G401.6 (cell line): ENCODE results near the gene TBCD.

Source experiments
- FAIRE-seq: peaks from 2 replicates; lab custom pipeline; 2012; peaks lifted over from hg19 to GRCh38; lab: Jason Lieb, UNC

The TBCD gene

DNA sequence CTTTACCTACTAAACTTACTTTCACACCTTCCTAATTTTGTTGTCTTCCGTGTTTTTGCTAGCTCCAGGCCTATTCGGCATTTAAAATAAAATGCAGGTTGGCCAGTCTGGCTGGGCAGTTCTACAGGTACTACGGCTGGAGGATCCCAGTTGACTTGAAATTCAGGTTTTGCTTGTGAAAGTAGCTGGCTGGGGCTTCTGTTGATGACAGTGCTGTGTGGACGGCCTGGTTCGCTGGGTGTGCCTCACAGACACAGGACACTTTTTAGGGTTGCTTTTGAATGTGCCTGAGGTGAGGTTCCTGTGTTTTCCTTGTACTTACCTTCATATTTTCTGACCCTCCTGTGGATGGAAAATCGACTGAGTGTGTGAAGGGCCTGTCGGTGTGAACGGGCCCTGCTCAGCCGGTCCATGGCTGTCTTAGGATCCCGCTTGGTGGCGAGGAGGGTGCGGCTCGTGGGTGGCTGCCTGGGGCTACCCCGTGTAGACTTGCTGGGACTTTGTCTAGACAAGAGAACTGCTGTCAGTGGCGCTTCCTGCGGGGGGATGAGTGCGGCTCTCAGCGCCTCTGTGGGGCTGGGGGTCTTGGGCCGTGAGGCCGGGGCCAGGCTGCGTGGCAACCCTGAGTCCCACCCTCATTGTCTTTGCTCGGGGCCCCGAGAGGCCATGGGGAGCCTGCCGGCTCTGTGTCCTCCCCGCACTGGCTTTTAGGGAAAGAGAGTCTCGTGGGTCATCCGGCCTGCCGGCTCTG is 106.7 kb downstream of the TBCD start:
- no peak for FAIRE-seq

DNA sequence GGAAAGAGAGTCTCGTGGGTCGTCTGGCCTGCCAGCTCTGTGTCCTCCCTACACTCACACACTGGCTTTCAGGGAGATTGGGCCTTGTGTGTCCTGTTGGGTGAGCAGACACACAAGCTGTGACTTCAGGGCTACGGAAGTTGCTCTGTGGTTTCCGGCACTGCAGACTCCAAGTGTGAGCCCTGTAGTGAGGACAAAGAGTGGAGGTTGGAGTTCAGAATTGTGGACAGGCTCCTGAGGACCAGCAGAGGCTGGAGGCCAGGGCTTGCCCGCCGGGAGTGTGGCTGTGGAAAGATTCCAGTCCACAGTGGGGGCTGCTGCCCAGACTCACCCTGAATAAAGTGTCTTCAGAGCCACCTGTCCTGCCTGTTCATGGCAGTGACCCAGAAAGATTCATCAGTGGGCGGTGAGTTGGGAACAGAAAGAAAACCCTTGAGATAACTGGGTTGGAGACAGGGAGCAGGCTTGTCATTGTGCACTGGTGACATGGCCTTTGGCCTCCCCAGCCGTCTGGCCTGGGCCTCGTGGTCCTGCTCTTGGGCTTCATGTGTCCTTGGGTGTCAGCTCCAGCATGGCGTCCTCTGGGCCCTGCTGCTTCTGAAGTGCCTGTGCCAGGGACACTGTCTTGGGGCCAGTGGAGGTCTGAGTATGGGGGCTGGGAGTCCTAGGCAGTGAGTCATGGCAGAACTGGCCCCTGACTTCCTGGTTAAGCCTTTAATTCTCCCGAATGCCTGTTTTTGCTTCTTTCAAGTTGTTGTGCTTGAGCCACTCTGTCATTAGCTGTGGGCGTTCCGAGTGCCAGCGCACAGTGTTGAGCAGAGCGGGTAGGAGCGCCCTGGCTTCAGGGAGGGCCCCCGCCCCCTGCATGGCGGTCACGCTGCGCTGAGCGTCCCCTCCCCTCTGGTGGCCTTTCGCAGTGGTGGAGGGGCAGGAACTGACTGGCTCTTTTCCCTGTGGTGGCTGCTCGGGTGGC is 107.9 kb downstream of the TBCD start:
- no peak for FAIRE-seq

DNA sequence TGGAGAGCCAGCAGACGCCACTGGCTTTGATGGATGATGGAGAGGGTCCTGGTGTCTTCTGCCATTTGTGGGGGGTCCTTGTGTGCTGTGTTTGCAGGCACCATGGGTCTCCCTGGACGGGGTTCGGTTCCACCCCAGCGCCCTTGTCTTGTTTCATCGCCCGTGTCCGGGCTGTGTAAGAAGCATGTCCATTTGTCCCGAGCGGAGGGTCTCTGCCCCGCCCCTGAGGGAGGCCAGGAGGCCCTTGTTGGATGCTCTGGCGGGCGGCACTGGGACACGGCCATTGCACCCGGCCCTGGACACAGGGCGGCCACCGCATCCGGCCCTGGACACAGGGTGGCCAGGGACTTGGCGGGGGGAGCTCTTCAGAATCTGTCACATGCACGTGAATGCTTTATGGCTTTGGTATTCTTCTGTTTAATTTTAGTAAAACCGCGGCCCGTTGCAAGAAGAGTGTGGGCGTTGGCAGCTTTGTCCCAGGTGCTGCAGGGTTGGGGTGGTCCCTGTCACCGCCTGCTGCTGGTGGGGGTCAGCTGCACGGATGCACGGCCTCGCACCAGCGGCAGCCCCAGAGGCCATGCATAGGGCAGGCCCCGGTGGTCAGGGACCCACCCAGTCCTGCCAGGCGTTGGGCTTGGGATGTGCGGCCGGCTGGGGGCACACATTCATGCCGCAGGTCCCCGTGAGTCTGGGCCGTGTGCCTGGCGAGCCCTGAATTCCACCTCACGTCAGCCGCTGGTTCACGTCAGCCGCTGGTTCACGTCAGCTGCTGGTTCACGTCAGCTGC is 108.9 kb downstream of the TBCD start:
- FAIRE-seq: no peak

DNA sequence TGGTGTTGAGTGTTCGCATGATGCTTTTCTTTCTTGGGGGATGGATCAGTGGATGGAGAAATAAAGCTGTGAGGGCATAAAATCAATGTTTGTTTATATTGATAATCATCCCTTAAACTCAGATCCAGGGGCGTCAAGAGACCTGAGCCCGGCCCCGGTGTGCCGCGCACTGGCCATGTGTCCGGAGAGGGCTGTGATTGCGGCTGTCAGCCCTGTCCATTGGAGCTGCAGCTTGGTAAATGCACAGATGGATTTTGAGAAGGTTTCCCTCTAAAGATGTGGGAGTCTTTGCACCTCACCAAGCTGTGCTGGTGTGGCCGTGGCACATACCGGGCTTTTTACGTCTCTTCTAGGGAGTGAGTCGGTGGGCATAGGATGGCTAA is 109.5 kb downstream of the TBCD start:
- no peak for FAIRE-seq

DNA sequence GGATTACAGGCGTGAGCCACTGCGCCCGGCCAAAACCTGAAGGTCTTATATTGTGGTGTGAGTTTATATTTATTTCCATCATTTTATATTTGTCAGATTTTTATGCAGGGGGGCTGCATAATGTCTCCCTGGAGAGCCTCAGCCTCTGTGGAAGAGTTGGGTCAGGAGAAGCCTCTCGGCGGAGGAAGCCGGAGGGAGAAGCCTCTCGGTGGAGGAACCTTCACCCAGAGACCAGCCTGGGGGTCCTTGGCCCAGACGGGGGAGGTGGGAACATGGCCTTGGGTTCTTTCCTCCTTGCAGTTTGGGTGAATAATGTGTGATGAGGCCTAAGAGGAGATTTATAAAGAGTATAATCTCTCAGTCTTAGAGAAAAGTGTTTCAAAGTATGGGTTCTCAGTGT is 110.3 kb downstream of the TBCD start:
- no peak for FAIRE-seq

DNA sequence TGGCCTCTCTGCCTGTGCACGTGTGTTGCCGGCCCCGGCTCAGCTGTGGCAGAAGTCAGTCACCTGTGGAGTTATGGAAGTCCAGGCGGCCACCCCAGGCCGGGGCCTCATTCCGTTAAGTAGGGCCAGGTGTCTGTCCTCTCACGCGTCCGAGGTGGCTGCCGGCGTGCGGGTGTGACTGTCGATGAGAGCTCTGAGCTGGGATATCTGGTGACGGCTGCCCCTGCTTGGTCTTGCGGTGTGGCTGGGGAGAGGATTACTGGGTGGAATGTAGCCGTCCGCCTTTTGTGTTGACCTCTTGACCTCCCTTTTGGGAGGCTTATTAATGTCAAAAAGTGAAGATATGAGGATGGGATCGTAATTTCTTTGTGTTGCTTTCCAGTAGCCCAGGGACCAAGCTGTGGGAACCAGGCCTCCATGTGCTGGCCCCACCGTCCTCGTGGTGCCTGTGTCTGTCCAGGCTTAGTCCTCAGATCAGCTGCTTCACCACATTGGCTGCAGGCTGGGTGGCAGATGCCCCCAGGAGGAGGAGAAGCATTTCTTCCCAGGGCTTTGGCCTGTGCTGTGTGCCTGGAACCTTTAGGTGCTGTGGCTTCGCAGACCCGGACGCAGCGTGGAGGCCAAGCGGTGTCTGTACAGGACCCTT is 111.0 kb downstream of the TBCD start:
- no peak for FAIRE-seq

DNA sequence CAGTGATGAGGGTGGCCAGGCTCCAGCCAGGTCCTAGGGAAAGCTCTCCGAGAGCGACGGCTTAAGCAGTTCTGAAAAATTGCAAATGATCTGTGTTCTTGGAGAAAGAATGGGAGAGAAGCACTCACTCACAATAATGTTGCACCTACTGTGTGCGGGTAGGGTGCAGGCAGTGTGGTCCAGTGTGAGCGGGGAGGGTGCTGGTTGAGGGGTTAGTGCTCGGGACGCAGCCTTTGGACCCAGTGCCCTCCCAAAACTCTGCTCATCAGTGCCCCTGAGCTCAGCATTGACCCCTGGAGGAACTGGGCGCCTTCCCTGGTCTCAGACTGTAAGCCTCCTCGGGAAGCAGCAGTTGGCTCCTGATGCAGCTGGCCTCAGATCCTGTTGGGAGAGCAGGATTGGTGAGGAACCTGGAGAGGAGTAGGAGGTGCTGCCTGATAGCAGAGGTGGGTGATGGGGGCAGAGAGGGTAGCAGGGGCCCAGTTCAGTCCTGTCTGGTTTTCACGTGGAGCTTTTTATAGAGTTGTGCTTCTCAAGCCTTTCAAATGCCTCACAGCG is 111.6 kb downstream of the TBCD start:
- FAIRE-seq: no peak

DNA sequence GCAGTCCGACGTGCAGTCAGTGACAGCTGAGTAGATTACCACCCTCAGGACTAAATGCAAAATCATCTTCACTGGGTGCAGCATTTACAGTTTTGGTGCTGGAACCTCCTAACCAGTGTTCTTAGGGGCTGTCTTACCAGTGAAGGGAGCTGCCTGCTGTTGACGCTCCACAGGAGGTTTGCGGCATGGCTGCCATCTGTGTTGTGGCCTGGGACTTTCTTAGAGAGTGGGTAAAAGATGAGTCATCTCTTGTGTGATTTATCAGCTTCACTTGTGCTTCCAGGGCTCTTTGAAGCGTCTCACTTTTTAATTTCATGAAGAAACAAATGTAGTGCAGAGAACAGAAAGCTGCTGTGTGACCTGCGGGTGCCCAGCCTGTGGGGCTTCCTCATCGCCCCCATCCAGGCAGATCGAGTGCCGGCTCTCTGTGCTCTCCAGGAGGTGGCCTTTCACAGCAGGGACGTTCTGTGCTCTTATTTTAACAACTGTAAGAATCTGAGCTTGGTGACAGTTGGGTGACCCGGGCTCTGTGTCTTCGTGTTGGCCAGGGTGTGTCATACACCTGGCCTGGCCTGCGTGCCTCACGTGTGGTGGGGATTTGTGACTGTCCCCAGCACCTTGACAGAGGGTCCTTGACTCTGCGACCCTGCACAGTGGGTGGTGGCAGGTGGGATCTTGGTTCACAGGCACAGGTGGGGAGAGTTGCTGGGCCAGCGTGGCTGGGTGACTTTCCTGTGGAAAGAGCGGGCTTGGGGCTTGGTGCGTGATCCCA is 112.3 kb downstream of the TBCD start:
- no peak for FAIRE-seq

DNA sequence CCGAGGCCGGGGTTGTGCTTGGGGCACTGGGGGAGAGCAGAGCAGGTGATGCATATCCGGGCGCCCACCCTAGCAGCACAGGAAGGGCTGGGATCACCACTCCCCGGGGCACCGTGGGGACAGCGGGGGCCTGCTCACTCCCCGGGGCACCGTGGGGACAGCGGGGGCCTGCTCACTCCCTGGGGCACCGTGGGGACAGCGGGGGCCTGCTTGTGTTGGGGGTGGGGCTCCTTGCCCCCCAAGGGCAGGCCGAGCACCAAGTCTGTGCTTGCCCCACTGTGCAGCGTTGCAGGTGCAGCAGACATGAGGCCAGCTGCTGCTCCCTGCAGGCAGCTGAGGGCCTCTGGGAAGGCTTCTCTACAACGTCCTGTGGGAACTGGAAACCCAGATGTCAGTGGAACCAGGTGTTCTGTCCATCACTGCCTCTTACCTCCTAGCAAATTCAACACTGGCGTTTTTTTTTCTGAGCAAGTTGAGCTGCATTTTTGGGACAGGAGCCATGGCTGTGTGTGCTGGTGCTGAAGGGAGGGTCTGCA is 112.9 kb downstream of the TBCD start:
- FAIRE-seq: no peak

DNA sequence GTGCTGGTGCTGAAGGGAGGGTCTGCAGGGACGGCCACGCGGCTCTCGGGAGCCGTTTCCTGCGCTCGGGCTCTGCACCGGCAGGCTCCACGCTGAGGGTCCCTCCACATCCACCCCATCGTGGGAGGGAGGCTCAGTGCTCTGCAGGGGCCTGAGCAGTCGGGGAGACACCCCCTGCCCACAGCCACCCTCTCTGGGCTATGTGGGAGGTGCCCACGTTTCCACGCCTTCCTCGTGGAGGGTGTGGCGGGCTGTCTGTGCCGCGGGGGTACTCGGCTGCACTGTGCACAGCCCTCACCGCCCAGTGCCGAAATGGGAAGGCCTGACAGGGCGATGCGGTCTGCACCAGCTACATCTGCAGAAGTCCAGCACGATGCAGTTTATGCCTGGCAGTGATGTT is 113.4 kb downstream of the TBCD start:
- FAIRE-seq: no peak

DNA sequence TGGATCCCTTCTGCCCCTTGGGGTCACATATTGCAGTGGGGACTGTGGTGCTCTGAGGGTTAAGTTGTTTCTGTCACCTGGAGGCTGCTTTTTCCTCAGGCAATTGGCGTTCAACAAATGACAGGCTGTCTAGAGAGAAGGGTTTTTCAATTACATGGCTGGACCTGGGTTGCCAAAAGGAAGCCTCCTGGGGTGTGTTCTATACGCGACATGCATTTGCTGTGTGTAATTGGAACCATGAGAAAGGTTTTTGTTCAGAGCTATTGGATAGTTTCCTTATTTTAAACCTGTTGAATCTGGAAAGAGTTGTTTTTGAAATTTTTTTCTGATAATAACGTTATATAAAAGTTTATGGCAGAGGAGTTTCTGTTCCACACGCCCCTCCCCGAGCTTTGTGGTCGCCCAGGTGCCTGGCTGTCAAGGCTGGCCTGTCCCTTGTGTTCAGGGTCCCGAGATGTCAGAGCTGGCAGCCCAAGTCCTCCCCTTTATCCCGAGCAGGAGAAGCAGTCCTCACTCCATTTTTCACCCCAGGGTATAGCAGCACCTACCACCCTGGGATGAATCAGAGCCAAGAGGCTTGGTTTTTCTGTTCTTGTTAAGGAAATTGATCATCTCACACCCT is 114.0 kb downstream of the TBCD start:
- FAIRE-seq: no peak

DNA sequence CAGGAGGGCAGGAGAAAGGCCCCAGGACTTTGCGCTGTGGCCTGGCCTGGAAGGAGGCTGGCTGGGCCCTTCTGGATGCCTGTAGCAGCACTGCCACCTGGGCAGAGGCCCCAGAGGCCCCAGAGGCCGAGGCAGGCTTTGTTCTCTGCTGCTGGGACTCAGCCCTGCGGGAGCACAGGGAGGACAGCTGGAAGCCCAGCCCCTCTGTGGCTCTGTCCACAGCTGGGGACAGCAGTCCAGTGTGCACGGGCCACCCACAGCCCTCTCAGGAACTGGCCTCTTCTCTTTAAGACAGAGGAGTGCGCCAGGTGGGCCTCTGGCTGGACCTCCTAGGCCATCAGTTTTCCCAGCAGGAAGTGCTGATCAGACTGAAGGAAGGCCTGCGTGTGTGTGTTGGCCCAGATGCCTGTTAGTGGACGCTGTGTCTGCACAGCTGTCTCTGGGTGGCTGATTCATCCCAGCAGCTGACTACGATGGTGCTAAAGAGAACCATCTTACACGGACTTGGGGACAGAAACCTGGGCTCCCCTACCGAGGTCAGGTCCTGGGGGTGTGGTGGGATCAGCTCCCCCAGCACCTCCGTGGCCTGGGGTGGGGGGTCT is 114.8 kb downstream of the TBCD start:
- no peak for FAIRE-seq

DNA sequence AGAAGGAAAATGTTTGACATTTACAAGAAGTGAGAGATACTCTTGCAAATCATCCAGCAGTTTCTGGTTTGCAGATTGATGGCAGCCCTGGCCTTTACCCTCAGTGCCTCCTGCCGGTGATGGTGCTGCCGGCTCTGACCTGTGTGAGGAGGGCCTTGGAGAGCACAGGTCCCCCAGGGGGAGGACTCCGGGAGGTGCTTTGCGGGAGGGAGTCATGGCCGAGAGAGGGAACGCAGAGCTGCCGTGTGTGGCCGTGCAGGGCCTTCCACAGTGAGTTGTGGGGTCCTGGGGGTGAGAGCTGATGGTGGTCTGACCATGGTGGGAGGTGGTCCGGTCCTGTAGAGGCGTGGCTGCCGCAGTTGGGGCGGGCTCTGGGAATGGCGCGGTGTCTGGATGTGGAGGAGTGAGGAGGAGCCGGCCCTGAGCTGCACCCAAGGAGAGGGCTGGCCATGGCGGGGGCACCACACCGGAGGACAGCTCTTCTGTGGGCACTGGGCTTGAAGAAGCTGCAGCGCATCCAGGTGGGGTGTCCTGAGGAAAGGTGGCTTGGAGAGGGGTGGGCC is 116.0 kb downstream of the TBCD start:
- FAIRE-seq: no peak

DNA sequence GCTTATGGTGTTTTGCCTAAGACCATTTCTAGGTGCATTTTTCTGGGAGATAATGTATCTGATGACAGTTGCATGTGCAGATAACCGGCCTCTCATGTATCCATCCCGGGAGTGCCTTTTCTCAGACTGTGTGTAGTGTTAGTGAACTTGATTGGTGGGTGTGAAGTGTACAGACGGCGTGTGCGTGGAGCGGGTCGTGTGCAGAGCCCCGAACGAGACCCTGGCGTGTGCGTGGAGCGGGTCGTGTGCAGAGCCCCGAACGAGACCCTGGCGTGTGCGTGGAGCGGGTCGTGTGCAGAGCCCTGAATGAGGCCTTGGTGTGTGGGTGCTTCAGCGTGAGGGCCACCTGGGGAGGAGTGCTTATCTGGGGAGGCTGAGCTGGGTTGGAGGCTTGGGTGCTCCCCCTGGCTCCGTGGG is 116.9 kb downstream of the TBCD start:
- no peak for FAIRE-seq

DNA sequence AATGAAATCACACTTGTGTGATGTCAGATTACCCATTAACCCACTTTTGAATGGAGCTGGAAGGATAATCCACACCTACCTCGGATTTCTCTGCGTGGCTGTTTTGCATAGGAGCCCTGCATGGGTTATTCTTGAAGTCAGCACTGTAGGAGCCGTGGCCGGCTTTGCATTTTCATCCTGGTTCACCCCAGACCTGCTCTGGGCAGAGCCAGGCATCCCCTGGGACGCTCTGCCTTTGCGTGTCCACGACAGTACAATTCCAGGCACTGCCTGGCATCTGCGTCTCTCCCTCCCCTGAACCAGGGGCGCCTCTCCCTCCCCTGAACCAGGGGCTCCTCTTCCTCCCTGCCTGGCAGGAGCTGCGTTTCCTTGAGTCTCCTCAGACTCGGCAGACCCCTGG is 117.7 kb downstream of the TBCD start:
- no peak for FAIRE-seq

DNA sequence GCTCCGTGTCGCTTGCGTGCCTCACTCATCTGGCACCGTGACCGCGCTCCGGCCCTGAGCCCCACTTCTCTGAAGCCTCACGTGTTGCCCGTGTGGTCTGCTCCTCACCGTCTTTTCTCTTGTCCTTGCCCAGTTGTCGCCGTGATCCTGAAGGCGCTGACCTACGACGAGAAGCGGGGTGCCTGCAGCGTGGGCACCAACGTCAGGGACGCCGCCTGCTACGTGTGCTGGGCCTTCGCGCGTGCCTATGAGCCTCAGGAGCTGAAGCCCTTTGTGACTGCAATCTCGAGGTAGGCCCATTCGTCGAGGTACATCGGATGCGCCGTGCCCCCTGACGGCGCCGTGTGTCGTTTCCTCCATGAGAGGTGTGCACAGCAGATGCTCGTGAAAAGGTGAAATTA is 118.2 kb downstream of the TBCD start:
- no peak for FAIRE-seq

DNA sequence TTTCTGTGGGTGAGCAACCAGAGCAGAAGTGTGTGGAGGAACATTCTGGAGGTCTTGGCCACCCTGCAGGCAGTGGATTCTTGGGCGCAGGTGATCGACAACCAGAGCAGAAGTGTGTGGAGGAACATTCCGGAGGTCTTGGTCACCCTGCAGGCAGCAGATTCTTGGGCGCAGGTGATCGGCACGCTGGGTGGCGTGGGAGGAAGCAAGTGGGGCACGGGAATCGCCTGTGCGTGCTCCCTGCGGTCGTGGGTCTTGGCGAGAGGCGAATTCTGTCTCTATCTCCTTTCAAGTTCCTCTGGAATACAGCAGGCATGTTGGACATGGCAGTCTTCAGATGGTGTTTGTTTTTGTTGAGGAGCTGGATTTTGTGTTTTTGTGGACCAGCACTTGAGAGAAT is 118.7 kb downstream of the TBCD start:
- FAIRE-seq: no peak

DNA sequence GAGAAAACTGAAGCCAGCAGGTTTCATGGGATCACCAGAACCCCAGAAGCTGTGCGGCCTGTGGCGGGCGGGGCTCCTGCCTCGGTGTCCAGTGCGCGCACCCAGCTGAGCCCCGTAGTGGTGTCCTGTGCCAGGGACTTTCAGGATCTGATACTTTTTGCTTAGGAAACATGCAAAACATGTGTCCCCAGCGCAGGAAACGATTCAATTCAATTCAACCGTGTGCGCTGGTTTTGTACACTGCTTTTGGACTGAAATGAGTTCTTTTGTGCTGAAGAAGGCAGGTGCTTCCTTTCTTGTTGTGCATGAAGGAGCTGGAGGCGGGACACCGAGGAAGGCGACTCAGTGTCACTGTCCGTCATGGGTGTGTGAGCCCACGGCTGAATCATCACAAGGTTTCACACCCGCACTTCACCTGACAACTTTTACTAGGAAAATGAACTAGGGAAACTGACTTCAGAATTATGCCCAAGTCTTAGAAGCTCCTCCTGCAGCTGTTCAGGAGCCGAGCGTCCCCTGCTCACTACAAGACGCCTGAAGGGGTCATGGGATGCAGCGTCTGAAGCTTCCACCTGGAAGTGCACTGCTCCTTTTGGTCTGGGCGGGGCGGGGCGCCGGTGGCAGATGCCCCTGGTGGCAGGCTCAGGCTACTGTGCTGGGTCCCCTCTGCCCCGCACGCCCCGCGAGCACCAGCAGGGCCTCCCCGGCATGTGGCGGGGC is 119.4 kb downstream of the TBCD start:
- no peak for FAIRE-seq
